Thyroid gland (tissue), 4 donors: ENCODE data around the gene UNC13D. TPM values are rescaled to one million over a fixed set of nuclear protein-coding genes. Genes with fewer than 3 reads are reported as not detected.

ENCODE experiments used
- DNase-seq, 2 donors: peaks; one replicate each; pipeline ENCODE4 v3.0.0-alpha.2; 2019
- H3K27ac ChIP-seq, 3 donors: fragments of 200-600 bp; sonication (generic); 1 replicate in 2 of 3; 2 replicates in 1 of 3; pipeline ENCODE4 v1.5.1; 2016 to 2019; ENCODE audit warnings: mild to moderate bottlenecking in 1 of 3, moderate library complexity in 1 of 3
- H3K27me3 ChIP-seq: fragments of 200-600 bp; sonication (generic); one replicate; pipeline ENCODE4 v1.5.1; 2019
- H3K36me3 ChIP-seq, 2 donors: fragments of 200-600 bp; sonication (generic); one replicate each; pipeline ENCODE4 v1.5.1; 2016 to 2019
- H3K4me1 ChIP-seq, 2 donors: fragments of 200-600 bp; sonication (generic); one replicate each; pipeline ENCODE4 v1.5.1; 2017 to 2019
- H3K4me3 ChIP-seq, 3 donors: fragments of 200-600 bp; sonication (generic); replicated peaks in 1 of 3; 1 replicate in 2 of 3; 2 replicates in 1 of 3; pipeline ENCODE4 v1.5.1; 2016; ENCODE audit warnings: mild to moderate bottlenecking in 1 of 3
- H3K9me3 ChIP-seq: fragments of 200-600 bp; sonication (generic); one replicate; pipeline ENCODE4 v1.5.1; 2017
- POLR2A ChIP-seq, 2 donors: fragments of 450-650 bp; IDR thresholded peaks; one replicate each; pipeline ENCODE4 v1.6.1; 2017; ENCODE audit warnings: antibody characterized with exemption in 2 of 2, mild to moderate bottlenecking in 2 of 2, moderate library complexity in 1 of 2
- WGBS, 2 donors: methylation state at CpG; one replicate each; pipeline ENCODE4 v1.1.5; 2017; 5-methylcytosine and 5-hydroxymethylcytosine counted together
- intact Hi-C: fragments of 100-400 bp; cut with DNase I; formaldehyde crosslinking; loops from one replicate; pipeline ENCODE4 v1.15.1; 2023
- total RNA-seq, 4 donors: library from RNA; depleted of rRNA; stranded (reverse); fragments of >200 nt; gene quantifications; one replicate each; pipeline ENCODE4 v1.2.3, GENCODE V29; 2016
- TF ChIP-seq, protein P1 (sequence below), 6 experiments: fragments of 200-600 bp in 3 of 6; fragments of 450-650 bp in 3 of 6; sonication (generic) in 3 of 6; IDR thresholded peaks; one replicate each; pipeline ENCODE4 v1.5.1; 2016 to 2019; ENCODE audit warnings: antibody characterized with exemption in 6 of 6, mild to moderate bottlenecking in 2 of 6, inconsistent platforms in 1 of 6, moderate library complexity in 1 of 6

UNC13D gene
- total RNA-seq, 4 donors from 2014 or later, result 4.0 to 8.1 (median 5.2) TPM

DNA sequence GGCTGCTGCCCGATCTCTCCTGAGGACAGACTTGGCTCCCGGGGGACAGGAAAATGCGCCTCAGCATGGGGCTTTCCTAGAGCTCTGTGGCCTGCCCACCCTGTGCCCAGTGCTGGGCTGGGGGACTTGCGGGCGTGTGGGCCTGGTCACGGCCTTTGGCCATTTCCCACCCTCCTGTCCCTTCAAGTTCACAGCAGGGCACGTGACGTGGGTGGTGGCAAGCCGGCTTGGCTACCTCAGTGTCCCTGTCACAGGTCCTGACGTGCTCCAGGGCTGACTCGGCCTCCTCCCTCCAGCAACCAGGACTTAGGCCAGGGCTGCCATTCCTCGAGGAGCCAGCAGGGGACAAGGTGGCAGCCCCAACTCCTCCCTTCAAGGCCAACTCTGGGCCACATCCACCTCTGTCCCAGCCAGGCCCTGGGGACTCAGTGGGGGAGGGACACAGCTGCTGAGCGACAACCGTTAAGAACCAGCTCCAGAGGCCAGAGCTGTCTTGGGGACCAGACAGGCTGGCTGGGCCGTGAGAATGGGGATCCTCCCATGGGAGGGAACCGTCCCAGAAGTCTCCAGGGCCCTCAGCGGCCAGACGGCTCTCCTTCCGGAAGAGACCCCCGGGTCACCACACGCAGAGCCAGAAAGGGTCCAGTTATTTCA is 981 bp upstream of the UNC13D start:
- H3K4me3 ChIP-seq, result no peak overlapping the region
- no peaks in the 10 kb centered on the region for H3K9me3 ChIP-seq
- peak in 1 of 2 donors; percentile 25 for TF ChIP-seq POLR2A (IDR thresholded peaks at IDR 0.05)
- TF ChIP-seq, protein P1, sequence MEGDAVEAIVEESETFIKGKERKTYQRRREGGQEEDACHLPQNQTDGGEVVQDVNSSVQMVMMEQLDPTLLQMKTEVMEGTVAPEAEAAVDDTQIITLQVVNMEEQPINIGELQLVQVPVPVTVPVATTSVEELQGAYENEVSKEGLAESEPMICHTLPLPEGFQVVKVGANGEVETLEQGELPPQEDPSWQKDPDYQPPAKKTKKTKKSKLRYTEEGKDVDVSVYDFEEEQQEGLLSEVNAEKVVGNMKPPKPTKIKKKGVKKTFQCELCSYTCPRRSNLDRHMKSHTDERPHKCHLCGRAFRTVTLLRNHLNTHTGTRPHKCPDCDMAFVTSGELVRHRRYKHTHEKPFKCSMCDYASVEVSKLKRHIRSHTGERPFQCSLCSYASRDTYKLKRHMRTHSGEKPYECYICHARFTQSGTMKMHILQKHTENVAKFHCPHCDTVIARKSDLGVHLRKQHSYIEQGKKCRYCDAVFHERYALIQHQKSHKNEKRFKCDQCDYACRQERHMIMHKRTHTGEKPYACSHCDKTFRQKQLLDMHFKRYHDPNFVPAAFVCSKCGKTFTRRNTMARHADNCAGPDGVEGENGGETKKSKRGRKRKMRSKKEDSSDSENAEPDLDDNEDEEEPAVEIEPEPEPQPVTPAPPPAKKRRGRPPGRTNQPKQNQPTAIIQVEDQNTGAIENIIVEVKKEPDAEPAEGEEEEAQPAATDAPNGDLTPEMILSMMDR (IDR thresholded peaks at IDR 0.05), result peak; percentile 82 to 90 (median 88)
- peak overlapping the region; percentile 83 to 94 (median 90) for H3K27ac ChIP-seq
- intact Hi-C loops, result loop anchor here (10.0 kb wide), 1 partner anchor 180 kb away; the partner anchor contains the start of genes RECQL5 and SAP30BP
- H3K27me3 ChIP-seq, result no peaks in the 10 kb centered on the region
- peaks cover 39 to 41% of the 10 kb centered on the region in 2 donors for H3K36me3 ChIP-seq
- peaks cover 25 to 54% of the 10 kb centered on the region in 2 donors for H3K4me1 ChIP-seq
- WGBS, 2 donors, result 24 to 29% methylated on average over 15 to 18 of the region's 21 CpGs
- DNase-seq, result peak; percentile 83 to 89

DNA sequence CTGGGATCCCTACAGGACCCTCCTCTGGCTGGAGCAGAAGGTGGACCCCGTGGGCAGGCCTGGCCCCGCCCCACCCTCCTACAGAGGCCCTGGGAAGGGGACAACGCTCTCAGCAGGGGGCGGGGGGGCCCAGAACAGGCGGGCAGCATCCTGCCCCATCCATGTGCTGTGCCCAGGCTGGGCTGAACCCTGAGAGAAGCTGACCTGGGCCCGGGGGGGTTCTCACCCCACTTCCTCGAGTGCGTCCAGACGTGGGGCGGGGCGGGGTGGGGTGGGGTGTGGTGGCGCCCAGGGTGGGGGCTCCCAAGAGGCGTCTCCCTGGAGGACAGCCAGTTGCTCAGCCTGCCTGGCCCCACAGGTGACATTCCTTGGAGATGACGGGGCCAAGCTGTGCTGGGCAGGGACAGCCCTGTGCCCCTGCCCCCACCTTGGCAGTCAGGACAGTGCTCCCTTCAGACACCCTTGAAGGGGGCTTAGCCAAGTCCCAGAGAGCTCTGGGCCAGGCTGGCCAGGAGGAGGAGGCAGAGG is 390 bp upstream of the UNC13D start:
- intact Hi-C loops, result loop anchor here (10.0 kb wide), 1 partner anchor 180 kb away; the partner anchor contains the start of genes RECQL5 and SAP30BP
- Histone ChIP-seq H3K36me3 (peaks cover 34 to 35% of the 10 kb centered on the region in 2 donors), H3K4me1 (peaks cover 25 to 50% of the 10 kb centered on the region in 2 donors), H3K4me3 (no peak overlapping the region), H3K27me3 (no peaks in the 10 kb centered on the region), H3K27ac (peak overlapping the region; percentile 83 to 94 (median 90)), H3K9me3 (no peaks in the 10 kb centered on the region)
- peak; percentile 93 for DNase-seq
- TF ChIP-seq POLR2A (IDR thresholded peaks at IDR 0.05), result no peak
- TF ChIP-seq, protein P1 (IDR thresholded peaks at IDR 0.05), result no peak
- WGBS, 2 donors, result 18 to 30% methylated on average over 7 to 8 of the region's 14 CpGs

DNA sequence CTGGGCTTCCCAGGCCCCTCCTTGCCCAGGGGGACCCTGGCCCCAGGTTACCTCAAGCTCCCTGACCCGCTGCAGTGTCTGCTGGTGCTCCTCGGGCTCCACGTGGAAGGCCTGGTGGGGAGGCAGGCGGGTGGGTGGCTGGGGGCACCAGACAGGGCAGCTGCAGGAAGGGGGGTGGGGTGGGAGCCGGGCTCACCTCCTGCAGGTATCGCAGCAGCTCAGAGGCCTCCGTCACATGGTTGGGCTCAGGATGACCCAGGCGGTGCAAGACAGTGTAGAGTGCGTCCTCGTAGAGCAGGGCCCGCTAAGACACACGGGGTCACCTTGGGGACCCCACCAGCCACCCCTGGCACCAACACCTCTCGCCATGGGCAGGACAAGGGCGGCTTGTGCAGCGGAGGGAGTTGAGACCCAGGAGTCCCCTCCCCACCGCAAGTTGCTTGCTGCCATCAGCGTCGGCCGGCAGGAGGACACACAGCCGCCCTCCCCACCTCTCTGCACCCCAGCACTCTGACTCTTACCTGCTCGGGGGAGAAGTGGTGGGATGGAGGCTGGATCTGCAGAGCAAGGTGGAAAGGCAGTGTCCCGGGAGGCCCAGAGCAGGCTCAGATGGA is 1.1 kb downstream of the UNC13D start:
- H3K36me3 ChIP-seq, result peaks cover 21 to 23% of the 10 kb centered on the region in 2 donors
- intact Hi-C loops, result loop anchor here (10.0 kb wide), 1 partner anchor 178 kb away; the partner anchor contains the start of genes RECQL5 and SAP30BP
- H3K27ac ChIP-seq, result no peak overlapping the region
- no peaks in the 10 kb centered on the region for H3K27me3 ChIP-seq
- no peaks in the 10 kb centered on the region for H3K9me3 ChIP-seq
- H3K4me1 ChIP-seq, result peaks cover 25 to 35% of the 10 kb centered on the region in 2 donors
- H3K4me3 ChIP-seq, result peak overlapping the region in 1 of 3 donors; percentile 1
- 86 to 88% methylated on average over 12 to 19 of the region's 22 CpGs for WGBS, 2 donors
- DNase-seq, result no peak
- TF ChIP-seq, protein P1 (IDR thresholded peaks at IDR 0.05), result no peak
- no peak for TF ChIP-seq POLR2A (IDR thresholded peaks at IDR 0.05)

- no peak overlapping the region for H3K4me3 ChIP-seq
- no peaks in the 10 kb centered on the region for H3K9me3 ChIP-seq
- 81 to 94% methylated on average over 11 of the region's 18 CpGs for WGBS, 2 donors
- DNase-seq, result no peak
- no peaks in the 10 kb centered on the region for H3K27me3 ChIP-seq
- H3K27ac ChIP-seq, result no peak overlapping the region
- peaks cover 25 to 29% of the 10 kb centered on the region in 2 donors for H3K4me1 ChIP-seq
- intact Hi-C loops, result loop anchor here (10.0 kb wide), 1 partner anchor 178 kb away; the partner anchor contains the start of genes RECQL5 and SAP30BP
- TF ChIP-seq, protein P1 (IDR thresholded peaks at IDR 0.05), result no peak
- TF ChIP-seq POLR2A (IDR thresholded peaks at IDR 0.05), result no peak
- H3K36me3 ChIP-seq, result peaks cover 14 to 17% of the 10 kb centered on the region in 2 donors
Observed at GRCh38 chr17:75842411-75842810, 1.8 kb downstream of the UNC13D start.
